ENCODE results near the gene SMIM36.
"Not testable (repeated sequence)": the region's sequence is repeated elsewhere in the genome, so short reads cannot be mapped to it uniquely, and the experiment has no call there.

SMIM36 gene

DNA sequence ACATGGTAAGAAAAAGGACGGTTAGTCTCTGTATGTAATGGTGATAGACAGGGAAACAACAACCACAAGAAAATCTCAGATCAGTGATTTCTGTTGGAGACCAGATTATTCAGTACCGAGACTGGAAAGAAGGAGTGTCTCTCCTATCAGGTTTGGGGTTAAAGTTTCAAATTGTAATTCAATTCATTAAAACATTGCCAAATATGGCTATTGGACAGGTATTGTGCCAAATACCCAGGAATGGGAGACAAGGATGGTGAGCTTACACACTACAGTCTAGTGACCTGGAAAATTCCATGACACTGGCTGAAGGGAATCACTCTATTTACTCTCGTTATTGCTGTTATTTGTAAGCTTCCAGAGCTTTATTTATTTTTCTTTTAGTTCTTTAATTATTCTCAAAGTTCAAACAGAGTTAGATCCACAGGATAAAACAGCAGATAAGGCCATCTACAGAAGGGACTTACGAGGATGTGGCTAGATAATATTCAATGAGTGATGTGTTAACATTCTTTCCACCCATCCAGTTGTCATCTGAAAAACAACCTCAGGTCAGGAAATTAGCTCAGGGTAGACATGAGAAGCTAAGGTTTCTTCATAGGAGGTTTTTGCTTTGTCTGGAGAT, 64.6 kb downstream of the SMIM36 start:
- no peak overlapping the region for H3K18ac ChIP-seq (ENCODE audit: low read length)
- DNase-seq, result no peak
- no CpG with 5 or more reads among the region's 4 CpGs for WGBS (ENCODE audit: extremely low coverage, insufficient coverage, low lambda C conversion rate)
- H3K4me2 ChIP-seq (ENCODE audit: low read length), result no peak overlapping the region
- H3K9ac ChIP-seq (ENCODE audit: low read length), result no peak overlapping the region
- H3K56ac ChIP-seq (ENCODE audit: low read length), result no peak overlapping the region
- no peak overlapping the region for H2AK5ac ChIP-seq (ENCODE audit: low read length)
- H3K4me1 ChIP-seq (ENCODE audit: control insufficient read depth, low read depth, low read length), result peaks cover 2% of the 10 kb centered on the region
- H3K23ac ChIP-seq (ENCODE audit: low read length), result no peak overlapping the region
- no peaks in the 10 kb centered on the region for H3K27me3 ChIP-seq (ENCODE audit: insufficient read depth, low read length, poor library complexity)
- H3K36me3 ChIP-seq (ENCODE audit: control insufficient read depth, insufficient read depth, low read length), result no peaks in the 10 kb centered on the region
- peak overlapping the region; percentile 36 for H3K27ac ChIP-seq (ENCODE audit: low read depth, low read length)
- no peak overlapping the region for H4K5ac ChIP-seq (ENCODE audit: low read length)
- no peak overlapping the region for H4K8ac ChIP-seq (ENCODE audit: low read depth, low read length)
- H2BK5ac ChIP-seq (ENCODE audit: low read length), result no peak overlapping the region
- H2BK15ac ChIP-seq (replicated peaks; ENCODE audit: low read depth), result no peak overlapping the region
- no peaks in the 10 kb centered on the region for H3K79me1 ChIP-seq (ENCODE audit: low read length)
- H3K4ac ChIP-seq (ENCODE audit: low read depth, low read length), result no peak overlapping the region
- H3K79me2 ChIP-seq (ENCODE audit: control insufficient read depth, insufficient read depth, low read length), result no peaks in the 10 kb centered on the region
- no peak overlapping the region for H2BK120ac ChIP-seq (ENCODE audit: low read depth, low read length)
- no peak overlapping the region for H3K4me3 ChIP-seq (ENCODE audit: low read length)

DNA sequence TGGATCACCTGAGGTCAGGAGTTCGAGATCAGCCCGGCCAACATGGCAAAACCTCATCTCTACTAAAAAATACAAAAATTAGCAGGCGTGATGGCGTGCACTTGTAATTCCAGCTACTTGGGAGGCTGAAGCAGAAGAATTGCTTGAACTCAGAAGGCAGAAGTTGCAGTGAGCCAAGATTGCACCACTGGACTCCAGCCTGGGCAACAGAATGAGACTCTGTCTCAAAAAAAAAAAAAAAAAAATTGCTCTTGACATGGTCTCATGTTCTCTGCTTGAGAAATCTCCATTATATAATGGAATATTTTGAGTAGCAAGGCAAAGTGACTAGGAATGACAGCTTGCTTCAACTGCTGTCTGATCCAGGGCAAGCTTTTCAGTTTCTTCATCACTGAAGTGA, 65.2 kb downstream of the SMIM36 start:
- not testable (repeated sequence) for H3K27me3 ChIP-seq (ENCODE audit: insufficient read depth, low read length, poor library complexity); H3K36me3 ChIP-seq (ENCODE audit: control insufficient read depth, insufficient read depth, low read length); H3K27ac ChIP-seq (ENCODE audit: low read depth, low read length); H2BK5ac ChIP-seq (ENCODE audit: low read length); DNase-seq; H3K4ac ChIP-seq (ENCODE audit: low read depth, low read length); H3K56ac ChIP-seq (ENCODE audit: low read length); H3K79me2 ChIP-seq (ENCODE audit: control insufficient read depth, insufficient read depth, low read length); H3K4me1 ChIP-seq (ENCODE audit: control insufficient read depth, low read depth, low read length); H2AK5ac ChIP-seq (ENCODE audit: low read length); H3K9ac ChIP-seq (ENCODE audit: low read length); H4K5ac ChIP-seq (ENCODE audit: low read length); H2BK120ac ChIP-seq (ENCODE audit: low read depth, low read length); H3K18ac ChIP-seq (ENCODE audit: low read length); H3K79me1 ChIP-seq (ENCODE audit: low read length); H4K8ac ChIP-seq (ENCODE audit: low read depth, low read length); H3K4me2 ChIP-seq (ENCODE audit: low read length); H2BK15ac ChIP-seq (replicated peaks; ENCODE audit: low read depth); H3K4me3 ChIP-seq (ENCODE audit: low read length); H3K23ac ChIP-seq (ENCODE audit: low read length)
- no CpG with 5 or more reads among the region's 4 CpGs for WGBS (ENCODE audit: extremely low coverage, insufficient coverage, low lambda C conversion rate)

DNA sequence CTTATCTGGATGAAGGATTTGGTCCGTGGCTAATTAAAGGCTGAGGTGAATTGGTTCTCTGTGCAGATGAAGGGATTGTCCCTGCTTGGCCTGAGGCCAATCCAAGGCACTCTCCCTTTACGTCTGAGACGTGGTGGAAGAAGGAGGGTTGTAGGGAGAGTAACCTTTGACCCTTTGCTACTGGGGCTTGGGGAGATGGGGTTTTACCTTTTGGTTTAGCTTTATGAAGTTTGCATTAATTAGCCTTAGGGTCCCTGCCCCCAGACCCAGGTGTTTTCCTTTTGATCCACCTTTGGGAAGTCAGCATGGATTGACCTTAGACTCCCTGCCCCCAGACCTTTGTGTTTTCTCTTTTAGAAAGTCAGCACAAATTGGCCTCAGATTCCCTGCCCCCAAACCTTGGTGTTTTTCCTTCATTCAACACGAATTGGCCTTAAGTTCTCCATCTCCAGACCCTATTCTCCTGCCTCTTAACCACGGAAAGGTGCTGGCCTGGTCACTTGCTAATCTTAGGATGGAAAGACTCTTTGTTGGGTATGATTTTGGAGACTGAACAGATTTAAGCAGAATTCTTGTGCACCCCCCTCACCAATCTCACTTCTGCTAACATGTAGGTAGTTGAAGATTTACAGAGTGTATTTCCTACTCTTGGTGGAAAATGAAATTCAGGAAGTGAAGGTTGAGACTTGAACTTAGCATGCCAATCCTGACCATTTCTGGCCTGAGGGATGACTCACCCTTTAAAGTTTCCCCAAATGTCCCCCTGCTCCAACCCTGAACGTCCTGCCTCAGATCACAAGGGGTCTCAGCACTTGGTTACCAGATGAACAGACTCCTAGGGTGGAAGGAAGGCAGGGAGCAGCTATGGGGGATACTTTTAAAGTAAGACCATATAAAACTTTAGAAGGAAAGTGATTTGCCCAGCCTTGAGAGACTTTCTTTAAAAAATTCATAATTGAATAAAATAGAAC, 66.5 kb downstream of the SMIM36 start:
- WGBS (ENCODE audit: extremely low coverage, insufficient coverage, low lambda C conversion rate), result no CpG with 5 or more reads among the region's 6 CpGs
- no peaks in the 10 kb centered on the region for H3K79me2 ChIP-seq (ENCODE audit: control insufficient read depth, insufficient read depth, low read length)
- no peak overlapping the region for H2BK120ac ChIP-seq (ENCODE audit: low read depth, low read length)
- H3K27ac ChIP-seq (ENCODE audit: low read depth, low read length), result no peak overlapping the region
- no peaks in the 10 kb centered on the region for H3K36me3 ChIP-seq (ENCODE audit: control insufficient read depth, insufficient read depth, low read length)
- H3K56ac ChIP-seq (ENCODE audit: low read length), result peak overlapping the region; percentile 42
- H3K4me1 ChIP-seq (ENCODE audit: control insufficient read depth, low read depth, low read length), result no peaks in the 10 kb centered on the region
- H3K9ac ChIP-seq (ENCODE audit: low read length), result no peak overlapping the region
- H2BK15ac ChIP-seq (replicated peaks; ENCODE audit: low read depth), result peak overlapping the region; percentile 45
- H3K4me3 ChIP-seq (ENCODE audit: low read length), result no peak overlapping the region
- H3K79me1 ChIP-seq (ENCODE audit: low read length), result no peaks in the 10 kb centered on the region
- no peaks in the 10 kb centered on the region for H3K27me3 ChIP-seq (ENCODE audit: insufficient read depth, low read length, poor library complexity)
- peak overlapping the region; percentile 1 for H4K8ac ChIP-seq (ENCODE audit: low read depth, low read length)
- no peak overlapping the region for H4K5ac ChIP-seq (ENCODE audit: low read length)
- H2BK5ac ChIP-seq (ENCODE audit: low read length), result no peak overlapping the region
- no peak overlapping the region for H3K4ac ChIP-seq (ENCODE audit: low read depth, low read length)
- no peak overlapping the region for H3K4me2 ChIP-seq (ENCODE audit: low read length)
- DNase-seq, result no peak
- peak overlapping the region; percentile 44 for H3K18ac ChIP-seq (ENCODE audit: low read length)
- no peak overlapping the region for H3K23ac ChIP-seq (ENCODE audit: low read length)
- no peak overlapping the region for H2AK5ac ChIP-seq (ENCODE audit: low read length)

DNA sequence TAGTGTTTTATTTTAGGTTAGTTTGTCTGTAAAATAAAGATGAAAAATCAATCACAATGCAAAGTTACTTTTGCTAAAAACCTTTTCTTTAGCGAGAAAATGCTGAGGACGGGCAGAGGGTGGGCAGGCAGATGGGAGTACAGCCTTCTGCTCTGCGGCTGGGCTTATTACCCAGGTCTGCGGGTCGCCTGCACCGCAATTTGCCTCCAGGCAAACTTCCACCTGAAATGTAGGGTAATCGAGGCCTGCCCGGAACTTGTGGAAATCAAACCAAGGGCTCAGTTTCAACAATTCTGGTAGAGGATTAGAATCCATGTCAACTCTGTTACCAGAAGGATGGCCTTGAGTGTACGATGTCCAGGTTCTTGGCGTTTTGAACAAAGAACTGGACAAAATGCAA, 67.3 kb downstream of the SMIM36 start:
- WGBS (ENCODE audit: extremely low coverage, insufficient coverage, low lambda C conversion rate), result no CpG with 5 or more reads among the region's 10 CpGs
- H3K4me2 ChIP-seq (ENCODE audit: low read length), result no peak overlapping the region
- H3K56ac ChIP-seq (ENCODE audit: low read length), result no peak overlapping the region
- H4K5ac ChIP-seq (ENCODE audit: low read length), result no peak overlapping the region
- no peak overlapping the region for H3K27ac ChIP-seq (ENCODE audit: low read depth, low read length)
- H2BK120ac ChIP-seq (ENCODE audit: low read depth, low read length), result no peak overlapping the region
- no peak overlapping the region for H2AK5ac ChIP-seq (ENCODE audit: low read length)
- H3K23ac ChIP-seq (ENCODE audit: low read length), result no peak overlapping the region
- H3K79me1 ChIP-seq (ENCODE audit: low read length), result no peaks in the 10 kb centered on the region
- H3K18ac ChIP-seq (ENCODE audit: low read length), result no peak overlapping the region
- no peaks in the 10 kb centered on the region for H3K27me3 ChIP-seq (ENCODE audit: insufficient read depth, low read length, poor library complexity)
- H3K4me3 ChIP-seq (ENCODE audit: low read length), result no peak overlapping the region
- H3K4ac ChIP-seq (ENCODE audit: low read depth, low read length), result no peak overlapping the region
- H3K79me2 ChIP-seq (ENCODE audit: control insufficient read depth, insufficient read depth, low read length), result no peaks in the 10 kb centered on the region
- no peak overlapping the region for H2BK5ac ChIP-seq (ENCODE audit: low read length)
- H3K9ac ChIP-seq (ENCODE audit: low read length), result no peak overlapping the region
- H4K8ac ChIP-seq (ENCODE audit: low read depth, low read length), result no peak overlapping the region
- DNase-seq, result no peak
- no peak overlapping the region for H2BK15ac ChIP-seq (replicated peaks; ENCODE audit: low read depth)
- H3K36me3 ChIP-seq (ENCODE audit: control insufficient read depth, insufficient read depth, low read length), result no peaks in the 10 kb centered on the region
- H3K4me1 ChIP-seq (ENCODE audit: control insufficient read depth, low read depth, low read length), result no peaks in the 10 kb centered on the region

DNA sequence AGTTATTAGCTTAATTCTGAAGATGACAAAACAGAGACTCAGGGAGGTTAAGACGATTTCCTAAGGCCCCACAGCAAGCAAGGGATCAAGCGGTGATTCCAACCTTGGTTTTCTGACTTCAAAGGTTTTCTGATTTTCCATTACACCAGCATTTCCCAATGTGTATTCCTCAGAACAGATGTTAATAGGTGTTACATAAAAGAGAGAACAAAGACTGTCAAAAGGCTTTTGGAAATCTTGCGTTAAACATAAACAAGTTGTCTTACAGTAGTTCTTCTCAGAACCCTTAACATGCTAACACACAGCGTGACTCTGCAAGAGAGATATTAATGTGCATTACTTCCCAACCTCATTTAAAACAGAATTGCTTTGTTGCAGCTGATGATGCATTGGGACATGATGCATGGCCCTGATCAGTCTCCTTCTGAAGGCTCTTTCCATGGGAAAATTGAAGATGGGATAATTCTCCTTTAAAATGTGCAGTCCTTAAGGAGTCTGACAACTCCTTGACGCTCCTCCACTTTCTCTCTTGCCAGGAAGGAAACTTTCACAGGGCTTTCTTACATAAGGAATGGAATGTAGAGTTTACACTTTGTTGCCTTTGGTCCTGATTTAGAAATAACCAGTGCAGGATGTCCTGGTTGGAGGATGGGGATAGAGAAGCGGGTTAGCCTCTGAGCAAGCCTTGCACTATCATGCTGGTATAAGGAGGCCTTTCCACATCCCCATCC, 68.1 kb downstream of the SMIM36 start:
- Histone ChIP-seq H3K9ac (ENCODE audit: low read length) (no peak overlapping the region), H3K79me1 (ENCODE audit: low read length) (no peaks in the 10 kb centered on the region), H2BK15ac (replicated peaks; ENCODE audit: low read depth) (no peak overlapping the region), H2BK5ac (ENCODE audit: low read length) (no peak overlapping the region), H3K56ac (ENCODE audit: low read length) (no peak overlapping the region), H2BK120ac (ENCODE audit: low read depth, low read length) (no peak overlapping the region), H3K4me1 (ENCODE audit: control insufficient read depth, low read depth, low read length) (no peaks in the 10 kb centered on the region), H3K23ac (ENCODE audit: low read length) (no peak overlapping the region), H3K27me3 (ENCODE audit: insufficient read depth, low read length, poor library complexity) (no peaks in the 10 kb centered on the region), H3K27ac (ENCODE audit: low read depth, low read length) (no peak overlapping the region), H3K4ac (ENCODE audit: low read depth, low read length) (no peak overlapping the region), H4K5ac (ENCODE audit: low read length) (no peak overlapping the region), H3K4me3 (ENCODE audit: low read length) (no peak overlapping the region), H3K79me2 (ENCODE audit: control insufficient read depth, insufficient read depth, low read length) (no peaks in the 10 kb centered on the region), H2AK5ac (ENCODE audit: low read length) (no peak overlapping the region), H3K36me3 (ENCODE audit: control insufficient read depth, insufficient read depth, low read length) (no peaks in the 10 kb centered on the region), H3K4me2 (ENCODE audit: low read length) (no peak overlapping the region), H4K8ac (ENCODE audit: low read depth, low read length) (no peak overlapping the region), H3K18ac (ENCODE audit: low read length) (no peak overlapping the region)
- WGBS (ENCODE audit: extremely low coverage, insufficient coverage, low lambda C conversion rate), result no CpG with 5 or more reads among the region's 6 CpGs
- no peak for DNase-seq

Data from mesendoderm (in vitro differentiated cells).